Gastroesophageal sphincter (tissue), 4 donors: Measurements from ENCODE around the gene ASIC2. TPM values are rescaled to one million over a fixed set of nuclear protein-coding genes. Genes with fewer than 3 reads are reported as not detected.

ENCODE experiments used
- ATAC-seq: fragments of 150-250 bp; one replicate; pipeline ENCODE4 v1.9.1; 2016; ENCODE audit warnings: mild to moderate bottlenecking, moderate library complexity
- H3K27ac ChIP-seq, 4 donors: fragments of 200-600 bp; sonication (generic) in 3 of 4; 1 replicate in 3 of 4; 2 replicates in 1 of 4; pipeline ENCODE4 v1.5.1; 2016 to 2019
- H3K27me3 ChIP-seq: fragments of 200-600 bp; sonication (generic); one replicate; pipeline ENCODE4 v1.5.1; 2019
- H3K36me3 ChIP-seq, 2 donors: fragments of 200-600 bp; sonication (generic); one replicate each; pipeline ENCODE4 v1.5.1; 2019; ENCODE audit warnings: control low read depth in 1 of 2
- H3K4me1 ChIP-seq, 3 donors: fragments of 200-600 bp; sonication (generic); 1 replicate in 2 of 3; 2 replicates in 1 of 3; pipeline ENCODE4 v1.5.1; 2016 to 2019; ENCODE audit warnings: control low read depth in 2 of 3
- H3K4me3 ChIP-seq, 2 donors: fragments of 200-600 bp; sonication (generic); one replicate each; pipeline ENCODE4 v1.5.1; 2019; ENCODE audit warnings: mild to moderate bottlenecking in 1 of 2, moderate library complexity in 1 of 2
- H3K9me3 ChIP-seq, 3 donors: fragments of 200-600 bp; sonication (generic); one replicate each; pipeline ENCODE4 v1.5.1; 2017 to 2019; ENCODE audit warnings: control low read depth in 2 of 3
- CTCF ChIP-seq, 4 experiments: fragments of 200-600 bp in 2 of 4; fragments of 450-650 bp in 2 of 4; sonication (generic) in 1 of 4; IDR thresholded peaks; one replicate each; pipeline ENCODE4 v1.5.1; 2017 to 2019; ENCODE audit warnings: antibody characterized with exemption in 4 of 4, mild to moderate bottlenecking in 2 of 4, moderate library complexity in 2 of 4
- EP300 ChIP-seq: sonication (generic); formaldehyde crosslinking; IDR thresholded peaks from one replicate; pipeline ENCODE4 v1.6.1; 2017; ENCODE audit warnings: antibody characterized with exemption, mild to moderate bottlenecking
- POLR2A ChIP-seq, 2 donors: fragments of 450-650 bp; IDR thresholded peaks; one replicate each; pipeline ENCODE4 v1.6.1; 2017; ENCODE audit warnings: antibody characterized with exemption in 2 of 2, mild to moderate bottlenecking in 2 of 2, moderate library complexity in 1 of 2
- POLR2AphosphoS5 ChIP-seq: sonication (generic); formaldehyde crosslinking; IDR thresholded peaks from one replicate; pipeline ENCODE4 v1.6.1; 2017; ENCODE audit warnings: antibody characterized with exemption
- WGBS, 2 donors: methylation state at CpG; one replicate each; pipeline ENCODE4 v1.1.5; 2018; ENCODE audit warnings: low coverage in 1 of 2; 5-methylcytosine and 5-hydroxymethylcytosine counted together
- total RNA-seq, 4 donors: library from RNA; depleted of rRNA; stranded (reverse); fragments of >200 nt; gene quantifications; one replicate each; pipeline ENCODE4 v1.1.0, GENCODE V29; 2016

The ASIC2 gene
- total RNA-seq, 4 donors from 2014 or later = 0.15 TPM; not detected in 3

- H3K4me1 ChIP-seq = no peaks in the 10 kb centered on the region
- 67% methylated on average over 1 of the region's 3 CpGs; no CpG with 5 or more reads in 1 of the 2 donors for WGBS, 2 donors
- no peak overlapping the region for H3K27ac ChIP-seq
- no peaks in the 10 kb centered on the region for H3K36me3 ChIP-seq
- peaks cover 44% of the 10 kb centered on the region for H3K27me3 ChIP-seq
- H3K9me3 ChIP-seq = no peaks in the 10 kb centered on the region
- ATAC-seq = no peak
- no peak overlapping the region for H3K4me3 ChIP-seq
- TF ChIP-seq POLR2A (IDR thresholded peaks at IDR 0.05) = no peak
- no peak for TF ChIP-seq CTCF (IDR thresholded peaks at IDR 0.05)
- TF ChIP-seq EP300 = no peak
- no peak for TF ChIP-seq POLR2AphosphoS5
Observed at GRCh38 chr17:33124871-33125551, 168.1 kb downstream of the ASIC2 start.

- no peaks in the 10 kb centered on the region for H3K36me3 ChIP-seq
Observed at GRCh38 chr17:33124185-33124584, 168.9 kb downstream of the ASIC2 start.

GRCh38 chr17:33121756-33122155, 171.3 kb downstream of the ASIC2 start:
- no peak overlapping the region for H3K27ac ChIP-seq
- no peak overlapping the region for H3K4me3 ChIP-seq
- WGBS, 2 donors = 40% methylated on average over 1 of the region's 1 CpG; no CpG with 5 or more reads in 1 of the 2 donors
- TF ChIP-seq POLR2A (IDR thresholded peaks at IDR 0.05) (no peak), POLR2AphosphoS5 (no peak), CTCF (IDR thresholded peaks at IDR 0.05) (no peak), EP300 (no peak)
- no peaks in the 10 kb centered on the region for H3K36me3 ChIP-seq
- no peaks in the 10 kb centered on the region for H3K4me1 ChIP-seq
- peaks cover 44% of the 10 kb centered on the region for H3K27me3 ChIP-seq
- no peaks in the 10 kb centered on the region for H3K9me3 ChIP-seq
- ATAC-seq = no peak

More at GRCh38 chr17:33124185-33124584, 168.9 kb downstream of the ASIC2 start:
- no peak for ATAC-seq
- no peaks in the 10 kb centered on the region for H3K4me1 ChIP-seq
- no peak overlapping the region for H3K4me3 ChIP-seq
- H3K27me3 ChIP-seq = peaks cover 39% of the 10 kb centered on the region
- H3K9me3 ChIP-seq = no peaks in the 10 kb centered on the region
- H3K27ac ChIP-seq = no peak overlapping the region
- TF ChIP-seq CTCF (IDR thresholded peaks at IDR 0.05) (no peak), POLR2AphosphoS5 (no peak), POLR2A (IDR thresholded peaks at IDR 0.05) (no peak), EP300 (no peak)

- H3K4me3 ChIP-seq = no peak overlapping the region
- TF ChIP-seq POLR2AphosphoS5 = no peak
- TF ChIP-seq POLR2A (IDR thresholded peaks at IDR 0.05) = no peak
- no peak for TF ChIP-seq CTCF (IDR thresholded peaks at IDR 0.05)
- TF ChIP-seq EP300 = no peak
- H3K4me1 ChIP-seq = no peaks in the 10 kb centered on the region
- H3K27ac ChIP-seq = no peak overlapping the region
- H3K36me3 ChIP-seq = no peaks in the 10 kb centered on the region
- ATAC-seq = no peak
- no peaks in the 10 kb centered on the region for H3K9me3 ChIP-seq
- H3K27me3 ChIP-seq = peaks cover 44% of the 10 kb centered on the region
- WGBS, 2 donors = 85 to 93% methylated on average over 2 of the region's 2 CpGs
Observed at GRCh38 chr17:33121272-33121671, 171.8 kb downstream of the ASIC2 start.

GRCh38 chr17:33120103-33120502, 173.0 kb downstream of the ASIC2 start:
- Histone ChIP-seq H3K4me3 (no peak overlapping the region), H3K27ac (no peak overlapping the region), H3K36me3 (no peaks in the 10 kb centered on the region), H3K4me1 (no peaks in the 10 kb centered on the region), H3K9me3 (no peaks in the 10 kb centered on the region), H3K27me3 (peaks cover 46% of the 10 kb centered on the region)
- no peak for ATAC-seq
- TF ChIP-seq POLR2AphosphoS5 (no peak), CTCF (IDR thresholded peaks at IDR 0.05) (no peak)
- 20% methylated on average over 1 to 2 of the region's 5 CpGs for WGBS, 2 donors
